HL-60 (cell line): ENCODE measurements around the gene RANGAP1.

Source experiments
- CTCF ChIP-seq: IDR thresholded peaks from one replicate; pipeline ENCODE4 v1.5.1; 2011; ENCODE audit warnings: low read length, control low read depth, inconsistent platforms; ENCODE audit not compliant: insufficient read depth
- POLR2AphosphoS5 ChIP-seq: IDR thresholded peaks from 2 replicates; pipeline ENCODE4 v1.6.1; 2012; ENCODE audit warnings: low read depth
- REST ChIP-seq: IDR thresholded peaks from 2 replicates; pipeline ENCODE4 v1.6.1; 2012; ENCODE audit warnings: low read depth; ENCODE audit not compliant: insufficient replicate concordance
- SPI1 ChIP-seq: IDR thresholded peaks from 2 replicates; pipeline ENCODE4 v1.6.1; 2012; ENCODE audit warnings: low read depth, mild to moderate bottlenecking, borderline replicate concordance

- TF ChIP-seq CTCF (no peak), POLR2AphosphoS5 (no peak), REST (no peak), SPI1 (no peak)
Measured at GRCh38 chr22:41333806-41334205, 47.8 kb upstream of the RANGAP1 start.
